Mesangial cell (primary cell): Measurements from ENCODE around the gene CHRM1. TPM values are rescaled to one million over a fixed set of nuclear protein-coding genes. Genes with fewer than 3 reads are reported as not detected.

ENCODE experiments used
- total RNA-seq: library from RNA; depleted of rRNA; stranded (reverse); fragments of >200 nt; gene quantifications from 2 replicates; pipeline ENCODE4 v1.2.3, GENCODE V29; 2015

The CHRM1 gene, protein sequence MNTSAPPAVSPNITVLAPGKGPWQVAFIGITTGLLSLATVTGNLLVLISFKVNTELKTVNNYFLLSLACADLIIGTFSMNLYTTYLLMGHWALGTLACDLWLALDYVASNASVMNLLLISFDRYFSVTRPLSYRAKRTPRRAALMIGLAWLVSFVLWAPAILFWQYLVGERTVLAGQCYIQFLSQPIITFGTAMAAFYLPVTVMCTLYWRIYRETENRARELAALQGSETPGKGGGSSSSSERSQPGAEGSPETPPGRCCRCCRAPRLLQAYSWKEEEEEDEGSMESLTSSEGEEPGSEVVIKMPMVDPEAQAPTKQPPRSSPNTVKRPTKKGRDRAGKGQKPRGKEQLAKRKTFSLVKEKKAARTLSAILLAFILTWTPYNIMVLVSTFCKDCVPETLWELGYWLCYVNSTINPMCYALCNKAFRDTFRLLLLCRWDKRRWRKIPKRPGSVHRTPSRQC
- total RNA-seq: not detected in 2 replicates

DNA sequence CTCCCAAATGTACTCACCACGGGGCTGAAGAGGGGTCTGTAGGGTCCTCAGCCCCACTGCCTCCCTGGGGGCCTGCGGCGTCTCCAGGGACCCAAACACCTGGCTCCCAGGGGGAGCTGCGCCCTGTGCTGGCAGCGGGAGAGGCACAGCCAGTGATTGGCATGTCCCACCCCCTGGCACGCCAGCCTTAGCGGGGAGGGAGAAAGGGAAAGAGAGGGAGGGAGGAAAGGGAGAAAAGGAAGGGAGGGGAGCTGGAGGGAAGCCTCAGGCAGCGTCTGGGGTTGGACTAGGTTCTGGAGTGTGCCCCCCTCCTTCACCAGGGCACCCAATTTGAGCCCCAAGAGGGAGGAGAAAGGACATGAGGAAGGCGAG, at the start of gene CHRM1:
CHRM1 (minus strand) TSS at position 163 of the 372 bp plus-strand sequence. CDS start 10,263 bp downstream, outside the sequence.

DNA sequence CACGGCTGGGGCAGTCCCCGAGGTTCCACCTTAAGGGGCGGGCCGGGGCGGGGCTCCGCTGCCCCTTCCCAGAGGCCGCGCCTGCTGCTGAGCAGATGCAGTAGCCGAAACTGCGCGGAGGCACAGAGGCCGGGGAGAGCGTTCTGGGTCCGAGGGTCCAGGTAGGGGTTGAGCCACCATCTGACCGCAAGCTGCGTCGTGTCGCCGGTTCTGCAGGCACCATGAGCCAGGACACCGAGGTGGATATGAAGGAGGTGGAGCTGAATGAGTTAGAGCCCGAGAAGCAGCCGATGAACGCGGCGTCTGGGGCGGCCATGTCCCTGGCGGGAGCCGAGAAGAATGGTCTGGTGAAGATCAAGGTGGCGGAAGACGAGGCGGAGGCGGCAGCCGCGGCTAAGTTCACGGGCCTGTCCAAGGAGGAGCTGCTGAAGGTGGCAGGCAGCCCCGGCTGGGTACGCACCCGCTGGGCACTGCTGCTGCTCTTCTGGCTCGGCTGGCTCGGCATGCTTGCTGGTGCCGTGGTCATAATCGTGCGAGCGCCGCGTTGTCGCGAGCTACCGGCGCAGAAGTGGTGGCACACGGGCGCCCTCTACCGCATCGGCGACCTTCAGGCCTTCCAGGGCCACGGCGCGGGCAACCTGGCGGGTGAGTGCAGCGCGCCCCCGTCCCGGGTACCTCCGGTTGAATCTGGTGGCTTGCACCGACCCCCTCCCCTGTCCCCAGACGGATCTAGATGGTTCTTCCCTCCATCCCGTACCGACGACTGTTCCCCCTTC, 40.2 kb downstream of the CHRM1 start, which contains the start of gene SLC3A2:
SLC3A2 (plus strand) TSS at position 94 of the 776 bp plus-strand sequence; CDS start at position 222, 128 bp downstream.

Other genes starting within 250 kb of the CHRM1 start
- 8.1 and 16.0 TPM in 2 replicates for gene UQCC3, start 249.7 kb downstream of the CHRM1 start, total RNA-seq
- 4.1 and 6.0 TPM in 2 replicates for gene LBHD1, start 249.1 kb downstream of the CHRM1 start, total RNA-seq
- 130 and 271 TPM in 2 replicates for gene UBXN1, start 242.3 kb downstream of the CHRM1 start, total RNA-seq
- 0.16 and 0.38 TPM in 2 replicates for gene LRRN4CL, start 231.8 kb downstream of the CHRM1 start, total RNA-seq
- 38.5 and 73.0 TPM in 2 replicates for gene BSCL2, start 213.9 kb downstream of the CHRM1 start, total RNA-seq
- gene GNG3, start 213.7 kb downstream of the CHRM1 start, total RNA-seq: not detected in 2 replicates
- 12.0 and 14.0 TPM in 2 replicates for gene HNRNPUL2, start 193.9 kb downstream of the CHRM1 start, total RNA-seq
- 32.1 and 37.5 TPM in 2 replicates for gene TTC9C, start 192.9 kb downstream of the CHRM1 start, total RNA-seq
- 8.5 and 17.1 TPM in 2 replicates for gene ZBTB3, start 167.2 kb downstream of the CHRM1 start, total RNA-seq
- 110 and 131 TPM in 2 replicates for gene POLR2G, start 159.8 kb downstream of the CHRM1 start, total RNA-seq
- 20.4 TPM in 2 replicates for gene TAF6L, start 150.0 kb downstream of the CHRM1 start, total RNA-seq
- gene TMEM179B, start 134.0 kb downstream of the CHRM1 start, total RNA-seq: 63.1 and 78.8 TPM in 2 replicates
- gene TMEM223, start 129.4 kb downstream of the CHRM1 start, total RNA-seq: 27.4 and 38.3 TPM in 2 replicates
- 25.4 and 30.7 TPM in 2 replicates for gene NXF1, start 115.9 kb downstream of the CHRM1 start, total RNA-seq
- 28.8 and 36.9 TPM in 2 replicates for gene STX5, start 89.3 kb downstream of the CHRM1 start, total RNA-seq
- gene TEX54, start 88.5 kb downstream of the CHRM1 start, total RNA-seq: not detected in 2 replicates
- 46.3 and 77.6 TPM in 2 replicates for gene WDR74, start 81.8 kb downstream of the CHRM1 start, total RNA-seq
- gene SLC3A2, start 40.5 kb downstream of the CHRM1 start, total RNA-seq: 188 and 230 TPM in 2 replicates
- not detected in 2 replicates for gene SLC22A6, start 63.6 kb upstream of the CHRM1 start, total RNA-seq
- gene SLC22A8, start 94.5 kb upstream of the CHRM1 start, total RNA-seq: not detected in 2 replicates
- not detected in 2 replicates for gene SLC22A24, start 222.9 kb upstream of the CHRM1 start, total RNA-seq